Breast epithelium (tissue), 4 donors: ENCODE results near the gene BRD3. TPM values are rescaled to one million over a fixed set of nuclear protein-coding genes. Genes with fewer than 3 reads are reported as not detected.

Experiments used
- DNase-seq, 2 donors: peaks; one replicate each; pipeline ENCODE4 v3.0.0-alpha.2; 2019; ENCODE audit warnings: low spot score in 2 of 2
- H3K27ac ChIP-seq, 2 donors: fragments of 200-600 bp; sonication (generic) in 1 of 2; one replicate each; pipeline ENCODE4 v1.5.1; 2016 to 2019; ENCODE audit warnings: mild to moderate bottlenecking in 1 of 2
- H3K27me3 ChIP-seq, 2 donors: fragments of 200-600 bp; sonication (generic) in 1 of 2; one replicate each; pipeline versions ENCODE4 v1.5.1 to v1.6.0; 2017 to 2019; ENCODE audit warnings: control low read depth in 1 of 2, mild to moderate bottlenecking in 1 of 2
- H3K36me3 ChIP-seq: fragments of 200-600 bp; one replicate; pipeline ENCODE4 v1.5.1; 2019
- H3K4me1 ChIP-seq, 2 donors: fragments of 200-600 bp; sonication (generic); one replicate each; pipeline ENCODE4 v1.5.1; 2016 to 2019; ENCODE audit warnings: control low read depth in 1 of 2
- H3K4me3 ChIP-seq, 3 donors: fragments of 200-600 bp; sonication (generic); 1 replicate in 2 of 3; 2 replicates in 1 of 3; pipeline ENCODE4 v1.5.1; 2016 to 2019; ENCODE audit warnings: mild to moderate bottlenecking in 3 of 3, moderate library complexity in 2 of 3
- H3K9me3 ChIP-seq, 2 donors: fragments of 200-600 bp; sonication (generic) in 1 of 2; one replicate each; pipeline ENCODE4 v1.5.1; 2016 to 2019; ENCODE audit warnings: control low read depth in 1 of 2
- POLR2A ChIP-seq: fragments of 450-650 bp; IDR thresholded peaks from one replicate; pipeline ENCODE4 v1.6.1; 2016; ENCODE audit warnings: antibody characterized with exemption, mild to moderate bottlenecking, moderate library complexity
- POLR2AphosphoS5 ChIP-seq, 3 donors: sonication (generic); formaldehyde crosslinking; IDR thresholded peaks; one replicate each; pipeline ENCODE4 v1.6.1; 2017; ENCODE audit warnings: antibody characterized with exemption in 3 of 3
- intact Hi-C: fragments of 100-400 bp; cut with DNase I; formaldehyde crosslinking; loops from one replicate; pipeline ENCODE4 v1.15.1; 2023; ENCODE audit warnings: low total_unique reads
- total RNA-seq, 3 donors: library from RNA; depleted of rRNA; stranded (reverse); fragments of >200 nt; gene quantifications; one replicate each; pipeline ENCODE4 v1.1.0, GENCODE V29; 2016
- TF ChIP-seq, protein P1 (sequence below), 3 donors: fragments of 450-650 bp; IDR thresholded peaks; one replicate each; pipeline ENCODE4 v1.5.1; 2016 to 2017; ENCODE audit warnings: antibody characterized with exemption in 3 of 3, mild to moderate bottlenecking in 3 of 3, moderate library complexity in 3 of 3

BRD3 gene
- total RNA-seq, 3 donors from 2014 or later = 21.6 to 26.2 (median 24.6) TPM

- no peak overlapping the region for H3K27ac ChIP-seq
- H3K9me3 ChIP-seq = no peaks in the 10 kb centered on the region
- no peak for DNase-seq
- H3K36me3 ChIP-seq = no peaks in the 10 kb centered on the region
- no peak overlapping the region for H3K4me3 ChIP-seq
- no peaks in the 10 kb centered on the region for H3K27me3 ChIP-seq
- H3K4me1 ChIP-seq = peaks cover 0 to 5% of the 10 kb centered on the region in 2 donors
- TF ChIP-seq POLR2A (no peak), POLR2AphosphoS5 (IDR thresholded peaks at IDR 0.05) (no peak)
- TF ChIP-seq, protein P1, sequence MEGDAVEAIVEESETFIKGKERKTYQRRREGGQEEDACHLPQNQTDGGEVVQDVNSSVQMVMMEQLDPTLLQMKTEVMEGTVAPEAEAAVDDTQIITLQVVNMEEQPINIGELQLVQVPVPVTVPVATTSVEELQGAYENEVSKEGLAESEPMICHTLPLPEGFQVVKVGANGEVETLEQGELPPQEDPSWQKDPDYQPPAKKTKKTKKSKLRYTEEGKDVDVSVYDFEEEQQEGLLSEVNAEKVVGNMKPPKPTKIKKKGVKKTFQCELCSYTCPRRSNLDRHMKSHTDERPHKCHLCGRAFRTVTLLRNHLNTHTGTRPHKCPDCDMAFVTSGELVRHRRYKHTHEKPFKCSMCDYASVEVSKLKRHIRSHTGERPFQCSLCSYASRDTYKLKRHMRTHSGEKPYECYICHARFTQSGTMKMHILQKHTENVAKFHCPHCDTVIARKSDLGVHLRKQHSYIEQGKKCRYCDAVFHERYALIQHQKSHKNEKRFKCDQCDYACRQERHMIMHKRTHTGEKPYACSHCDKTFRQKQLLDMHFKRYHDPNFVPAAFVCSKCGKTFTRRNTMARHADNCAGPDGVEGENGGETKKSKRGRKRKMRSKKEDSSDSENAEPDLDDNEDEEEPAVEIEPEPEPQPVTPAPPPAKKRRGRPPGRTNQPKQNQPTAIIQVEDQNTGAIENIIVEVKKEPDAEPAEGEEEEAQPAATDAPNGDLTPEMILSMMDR (IDR thresholded peaks at IDR 0.05) = no peak
- intact Hi-C loops = no loop called here
These were observed 22.9 kb downstream of the BRD3 start for GRCh38 chr9:134044944-134045343.

- Histone ChIP-seq H3K9me3 (no peaks in the 10 kb centered on the region), H3K4me1 (no peaks in the 10 kb centered on the region), H3K27me3 (no peaks in the 10 kb centered on the region), H3K4me3 (no peak overlapping the region), H3K27ac (no peak overlapping the region), H3K36me3 (peaks cover 3% of the 10 kb centered on the region)
- intact Hi-C loops = no loop called here
- DNase-seq = no peak
- TF ChIP-seq POLR2A (no peak), POLR2AphosphoS5 (IDR thresholded peaks at IDR 0.05) (no peak)
- TF ChIP-seq, protein P1 (IDR thresholded peaks at IDR 0.05) = no peak
These were observed 24.3 kb downstream of the BRD3 start for GRCh38 chr9:134043531-134043988.

GRCh38 chr9:134041649-134041962, 26.2 kb downstream of the BRD3 start:
- peaks cover 3% of the 10 kb centered on the region for H3K36me3 ChIP-seq
- H3K27me3 ChIP-seq = no peaks in the 10 kb centered on the region
- TF ChIP-seq POLR2A = no peak
- no peak for TF ChIP-seq POLR2AphosphoS5 (IDR thresholded peaks at IDR 0.05)
- TF ChIP-seq, protein P1 (IDR thresholded peaks at IDR 0.05) = no peak
- H3K4me3 ChIP-seq = no peak overlapping the region
- no peak overlapping the region for H3K27ac ChIP-seq
- H3K9me3 ChIP-seq = no peaks in the 10 kb centered on the region
- intact Hi-C loops = no loop called here
- DNase-seq = no peak
- H3K4me1 ChIP-seq = no peaks in the 10 kb centered on the region

DNA sequence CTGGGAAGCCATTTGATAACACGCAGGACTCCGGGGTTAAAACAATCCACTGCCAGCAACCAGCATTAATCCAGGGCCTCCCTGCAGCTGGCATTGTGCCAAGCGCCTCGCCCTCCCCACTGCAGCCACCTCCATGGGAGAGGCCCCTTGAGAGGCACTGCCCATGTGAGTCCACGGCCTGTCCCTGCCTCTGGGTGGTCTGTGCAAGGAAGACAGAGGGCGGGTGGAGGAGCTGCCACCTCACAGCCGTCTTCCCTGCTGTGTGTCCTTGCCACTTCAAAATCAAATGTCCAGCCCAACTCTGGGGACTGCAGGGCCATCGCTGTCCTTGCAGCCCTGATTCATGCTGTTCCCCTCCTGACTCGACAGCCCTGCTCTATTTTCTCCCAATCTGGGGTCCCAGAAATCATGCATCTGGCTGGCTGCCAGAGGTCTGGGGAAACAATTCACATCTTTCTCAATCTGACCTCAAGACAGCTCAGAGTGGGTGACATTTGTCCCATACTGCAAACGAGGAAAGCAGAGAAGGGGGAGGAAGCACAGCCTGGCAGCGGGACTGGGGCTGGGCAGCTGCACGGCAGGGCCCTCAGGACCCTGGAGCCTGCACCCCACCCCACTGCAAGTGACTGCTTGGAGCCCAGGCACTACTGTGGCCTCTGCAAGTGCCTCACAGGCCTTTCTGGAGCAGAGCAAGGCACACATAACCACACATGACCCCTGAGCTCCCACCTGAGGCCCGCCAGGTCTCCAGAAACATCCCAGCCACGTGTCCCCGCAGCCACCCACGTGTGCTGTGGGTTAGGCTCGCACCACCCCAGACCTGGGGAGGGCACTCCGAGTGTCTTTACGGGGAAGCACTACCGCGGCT, 26.8 kb downstream of the BRD3 start:
- H3K27me3 ChIP-seq = no peaks in the 10 kb centered on the region
- no peak for DNase-seq
- no peak overlapping the region for H3K27ac ChIP-seq
- H3K36me3 ChIP-seq = peaks cover 3% of the 10 kb centered on the region
- no peaks in the 10 kb centered on the region for H3K9me3 ChIP-seq
- TF ChIP-seq, protein P1 (IDR thresholded peaks at IDR 0.05) = no peak
- no peak for TF ChIP-seq POLR2AphosphoS5 (IDR thresholded peaks at IDR 0.05)
- no peak for TF ChIP-seq POLR2A
- no peak overlapping the region for H3K4me3 ChIP-seq
- intact Hi-C loops = no loop called here
- H3K4me1 ChIP-seq = no peaks in the 10 kb centered on the region

DNA sequence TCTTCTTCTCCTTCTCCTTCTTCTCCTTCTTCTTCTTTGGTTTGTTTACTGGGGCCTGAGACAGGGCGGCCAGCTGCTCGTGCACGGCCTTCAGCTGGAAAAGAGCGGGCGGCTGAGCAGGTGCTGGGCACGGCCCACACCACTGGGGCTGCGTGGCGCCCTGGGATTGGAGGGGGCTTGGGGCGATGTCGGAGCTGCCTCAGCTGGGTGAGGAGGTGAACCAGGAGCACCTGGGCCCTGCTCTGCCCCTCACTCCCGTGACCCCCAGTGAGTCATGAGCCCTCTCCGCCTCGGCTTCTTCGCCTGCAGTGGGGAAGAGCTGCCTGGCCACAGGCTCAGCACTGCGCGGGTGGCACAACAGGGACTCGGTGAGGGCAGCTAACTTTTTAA, 27.7 kb downstream of the BRD3 start:
- H3K27me3 ChIP-seq = no peaks in the 10 kb centered on the region
- no peak for TF ChIP-seq POLR2AphosphoS5 (IDR thresholded peaks at IDR 0.05)
- no peak for TF ChIP-seq POLR2A
- TF ChIP-seq, protein P1 (IDR thresholded peaks at IDR 0.05) = no peak
- no peaks in the 10 kb centered on the region for H3K4me1 ChIP-seq
- intact Hi-C loops = no loop called here
- no peaks in the 10 kb centered on the region for H3K9me3 ChIP-seq
- no peak overlapping the region for H3K4me3 ChIP-seq
- no peak overlapping the region for H3K27ac ChIP-seq
- peaks cover 8% of the 10 kb centered on the region for H3K36me3 ChIP-seq
- no peak for DNase-seq
